Gastrocnemius medialis (tissue), 4 donors: ENCODE results near the gene TSPAN12. TPM values are rescaled to one million over a fixed set of nuclear protein-coding genes. Genes with fewer than 3 reads are reported as not detected.

Source experiments
- ATAC-seq, 2 donors: fragments of 150-250 bp; one replicate each; pipeline ENCODE4 v1.9.1; 2016
- DNase-seq, 2 donors: peaks; one replicate each; pipeline ENCODE4 v3.0.0-alpha.2; 2019
- H3K27ac ChIP-seq, 4 donors: fragments of 200-600 bp; sonication (generic); 1 replicate in 1 of 4; 2 replicates in 3 of 4; pipeline ENCODE4 v1.5.1; 2016 to 2018; ENCODE audit warnings: mild to moderate bottlenecking in 2 of 4, moderate library complexity in 1 of 4
- H3K27me3 ChIP-seq, 3 donors: fragments of 200-600 bp; sonication (generic) in 2 of 3; 1 replicate in 1 of 3; 2 replicates in 2 of 3; pipeline versions ENCODE4 v1.5.1 to v1.6.0; 2016 to 2019; ENCODE audit warnings: mild to moderate bottlenecking in 1 of 3, moderate library complexity in 1 of 3
- H3K36me3 ChIP-seq, 2 donors: fragments of 200-600 bp; sonication (generic) in 1 of 2; one replicate each; pipeline ENCODE4 v1.5.1; 2017 to 2018
- H3K4me1 ChIP-seq, 2 donors: fragments of 200-600 bp; sonication (generic) in 1 of 2; one replicate each; pipeline ENCODE4 v1.5.1; 2016 to 2017; ENCODE audit warnings: mild to moderate bottlenecking in 2 of 2
- H3K4me3 ChIP-seq, 4 donors: fragments of 200-600 bp; sonication (generic) in 3 of 4; 1 replicate in 1 of 4; 2 replicates in 3 of 4; pipeline ENCODE4 v1.5.1; 2016 to 2019; ENCODE audit warnings: mild to moderate bottlenecking in 2 of 4
- H3K9me3 ChIP-seq, 3 donors: fragments of 200-600 bp; sonication (generic) in 2 of 3; 1 replicate in 1 of 3; 2 replicates in 2 of 3; pipeline ENCODE4 v1.5.1; 2016 to 2019
- CTCF ChIP-seq, 5 experiments: fragments of 450-650 bp in 3 of 5; fragments of 200-600 bp in 2 of 5; sonication (generic) in 2 of 5; IDR thresholded peaks in 4 of 5; conservative IDR thresholded peaks in 1 of 5; 1 replicate in 4 of 5; 2 replicates in 1 of 5; pipeline ENCODE4 v1.5.1; 2016 to 2019; ENCODE audit warnings: antibody characterized with exemption in 5 of 5, mild to moderate bottlenecking in 3 of 5, moderate library complexity in 3 of 5
- POLR2A ChIP-seq, 2 donors: fragments of 450-650 bp; IDR thresholded peaks; one replicate each; pipeline ENCODE4 v1.6.1; 2017; ENCODE audit warnings: antibody characterized with exemption in 2 of 2, mild to moderate bottlenecking in 2 of 2, moderate library complexity in 2 of 2
- in situ Hi-C, 4 donors: fragments of 200-750 bp; cut with MboI; loops; one replicate each; pipeline versions ENCODE4 v1.15.0 to v1.8.0; 2017; ENCODE audit warnings: low sequenced_read_pairs in 4 of 4
- intact Hi-C: fragments of 100-400 bp; cut with DNase I; formaldehyde crosslinking; loops from one replicate; pipeline ENCODE4 v1.15.1; 2023; ENCODE audit warnings: low total_unique reads
- total RNA-seq, 4 donors: library from RNA; depleted of rRNA; stranded (reverse); fragments of >200 nt; gene quantifications; one replicate each; pipeline versions ENCODE4 v1.1.0 to v1.2.3, GENCODE V29; 2016

The TSPAN12 gene
- total RNA-seq, 4 donors from 2014 or later, result 1.3 to 6.3 (median 2.8) TPM

GRCh38 chr7:120869700-120870099 lies 11.8 kb upstream of the TSPAN12 start:
- Histone ChIP-seq H3K4me1 (no peaks in the 10 kb centered on the region), H3K9me3 (no peaks in the 10 kb centered on the region), H3K4me3 (no peak overlapping the region), H3K27ac (no peak overlapping the region), H3K27me3 (no peaks in the 10 kb centered on the region), H3K36me3 (no peaks in the 10 kb centered on the region)
- DNase-seq (no peak), ATAC-seq (no peak)
- in situ Hi-C loops, result no loop called here
- intact Hi-C loops, result no loop called here
- TF ChIP-seq POLR2A (IDR thresholded peaks at IDR 0.05) (no peak), CTCF (IDR thresholded peaks at IDR 0.05 in 4 of 5, conservative IDR thresholded peaks at IDR 0.05 in 1 of 5) (no peak)

GRCh38 chr7:120867932-120868331 lies 10.0 kb upstream of the TSPAN12 start:
- DNase-seq (no peak), ATAC-seq (no peak)
- Histone ChIP-seq H3K36me3 (no peaks in the 10 kb centered on the region), H3K9me3 (no peaks in the 10 kb centered on the region), H3K4me1 (no peaks in the 10 kb centered on the region), H3K27ac (no peak overlapping the region), H3K4me3 (no peak overlapping the region), H3K27me3 (no peaks in the 10 kb centered on the region)
- intact Hi-C loops, result no loop called here
- TF ChIP-seq CTCF (IDR thresholded peaks at IDR 0.05 in 4 of 5, conservative IDR thresholded peaks at IDR 0.05 in 1 of 5) (no peak), POLR2A (IDR thresholded peaks at IDR 0.05) (no peak)
- in situ Hi-C loops, result no loop called here

- Histone ChIP-seq H3K27ac (no peak overlapping the region), H3K4me3 (no peak overlapping the region), H3K9me3 (no peaks in the 10 kb centered on the region), H3K36me3 (no peaks in the 10 kb centered on the region), H3K27me3 (no peaks in the 10 kb centered on the region), H3K4me1 (no peaks in the 10 kb centered on the region)
- in situ Hi-C loops (no loop called here), intact Hi-C loops (no loop called here)
- DNase-seq (no peak), ATAC-seq (no peak)
- TF ChIP-seq CTCF (IDR thresholded peaks at IDR 0.05 in 4 of 5, conservative IDR thresholded peaks at IDR 0.05 in 1 of 5) (no peak), POLR2A (IDR thresholded peaks at IDR 0.05) (no peak)
These were observed 7.4 kb upstream of the TSPAN12 start for GRCh38 chr7:120865191-120865981.

- Histone ChIP-seq H3K4me1 (no peaks in the 10 kb centered on the region), H3K4me3 (no peak overlapping the region), H3K27me3 (no peaks in the 10 kb centered on the region), H3K9me3 (no peaks in the 10 kb centered on the region), H3K27ac (no peak overlapping the region), H3K36me3 (no peaks in the 10 kb centered on the region)
- DNase-seq, result no peak
- in situ Hi-C loops, result no loop called here
- no peak for TF ChIP-seq POLR2A (IDR thresholded peaks at IDR 0.05)
- no peak for TF ChIP-seq CTCF (IDR thresholded peaks at IDR 0.05 in 4 of 5, conservative IDR thresholded peaks at IDR 0.05 in 1 of 5)
- intact Hi-C loops, result no loop called here
- no peak for ATAC-seq
These were observed 6.4 kb upstream of the TSPAN12 start for GRCh38 chr7:120864141-120864900.
